GM06990 (cell line): ENCODE measurements around the gene SMCHD1.
"Not testable (repeated sequence)": the region's sequence is repeated elsewhere in the genome, so short reads cannot be mapped to it uniquely, and the experiment has no call there.

Source experiments
- DNase-seq: peaks from one replicate; pipeline ENCODE4 v3.0.0-alpha.2; 2011; ENCODE audit not compliant: insufficient read length; ENCODE audit errors: extremely low read depth
- H3K27me3 ChIP-seq: replicated peaks from 2 replicates; pipeline ENCODE4 v1.6.0; 2011; ENCODE audit warnings: low read length; ENCODE audit not compliant: control insufficient read depth, insufficient read depth
- H3K36me3 ChIP-seq: 2 replicates; pipeline ENCODE4 v1.5.1; 2011; ENCODE audit warnings: low read length; ENCODE audit not compliant: control insufficient read depth, insufficient read depth
- H3K4me3 ChIP-seq: replicated peaks from 2 replicates; pipeline ENCODE4 v1.5.1; 2011; ENCODE audit warnings: low read depth, mild to moderate bottlenecking, control low read depth, low read length
- TF ChIP-seq, protein P1 (sequence below): IDR thresholded peaks from 2 replicates; pipeline ENCODE4 v1.5.1; 2011; ENCODE audit warnings: low read length, control low read depth, mild to moderate bottlenecking, inconsistent platforms; ENCODE audit not compliant: insufficient read depth, poor library complexity, severe bottlenecking

SMCHD1 gene

DNA sequence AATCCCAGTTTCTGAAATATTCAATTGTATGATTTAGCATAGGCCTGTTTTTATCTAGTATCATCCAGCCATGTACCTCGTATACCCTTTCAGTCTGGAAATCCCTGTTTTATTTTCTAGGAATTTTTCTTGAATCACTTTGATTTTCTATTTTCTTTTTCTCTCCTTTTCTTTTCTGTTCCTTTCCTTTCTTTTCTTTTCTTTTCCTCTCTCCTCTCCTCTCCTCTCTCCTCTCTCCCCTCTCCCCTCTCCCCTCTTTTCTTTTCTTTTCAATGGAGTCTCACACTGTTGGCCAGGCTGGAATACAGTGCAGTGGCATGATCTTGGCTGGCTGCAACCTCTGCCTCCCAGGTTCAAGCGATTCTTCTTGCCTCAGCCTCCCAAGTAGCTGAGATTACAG lies 63.5 kb downstream of the SMCHD1 start:
- Histone ChIP-seq H3K36me3 (peaks cover 20% of the 10 kb centered on the region), H3K27me3 (no peaks in the 10 kb centered on the region), H3K4me3 (no peak overlapping the region)
- TF ChIP-seq, protein P1, sequence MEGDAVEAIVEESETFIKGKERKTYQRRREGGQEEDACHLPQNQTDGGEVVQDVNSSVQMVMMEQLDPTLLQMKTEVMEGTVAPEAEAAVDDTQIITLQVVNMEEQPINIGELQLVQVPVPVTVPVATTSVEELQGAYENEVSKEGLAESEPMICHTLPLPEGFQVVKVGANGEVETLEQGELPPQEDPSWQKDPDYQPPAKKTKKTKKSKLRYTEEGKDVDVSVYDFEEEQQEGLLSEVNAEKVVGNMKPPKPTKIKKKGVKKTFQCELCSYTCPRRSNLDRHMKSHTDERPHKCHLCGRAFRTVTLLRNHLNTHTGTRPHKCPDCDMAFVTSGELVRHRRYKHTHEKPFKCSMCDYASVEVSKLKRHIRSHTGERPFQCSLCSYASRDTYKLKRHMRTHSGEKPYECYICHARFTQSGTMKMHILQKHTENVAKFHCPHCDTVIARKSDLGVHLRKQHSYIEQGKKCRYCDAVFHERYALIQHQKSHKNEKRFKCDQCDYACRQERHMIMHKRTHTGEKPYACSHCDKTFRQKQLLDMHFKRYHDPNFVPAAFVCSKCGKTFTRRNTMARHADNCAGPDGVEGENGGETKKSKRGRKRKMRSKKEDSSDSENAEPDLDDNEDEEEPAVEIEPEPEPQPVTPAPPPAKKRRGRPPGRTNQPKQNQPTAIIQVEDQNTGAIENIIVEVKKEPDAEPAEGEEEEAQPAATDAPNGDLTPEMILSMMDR = no peak
- DNase-seq = no peak

DNA sequence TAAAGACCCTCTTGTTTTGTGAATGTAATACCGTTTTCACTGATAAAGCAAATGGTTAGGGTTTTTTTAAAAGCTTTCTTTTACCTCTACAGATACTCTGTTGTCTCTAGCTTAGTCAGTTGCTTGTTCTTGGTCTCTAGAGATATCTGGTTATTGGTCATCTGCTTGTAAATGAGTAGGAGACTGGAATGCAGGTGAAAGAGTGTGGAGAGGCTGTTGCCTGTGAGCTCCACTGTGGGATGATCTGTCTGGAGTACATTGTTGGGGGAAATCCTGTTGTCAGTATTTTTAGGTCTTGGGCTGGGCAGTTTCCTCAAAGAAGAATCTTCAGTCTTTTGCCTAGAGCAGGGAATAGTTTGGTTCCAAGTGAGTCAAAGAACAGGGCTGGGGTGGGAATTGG lies 67.7 kb downstream of the SMCHD1 start:
- Histone ChIP-seq H3K27me3 (no peaks in the 10 kb centered on the region), H3K36me3 (peaks cover 7% of the 10 kb centered on the region), H3K4me3 (no peak overlapping the region)
- no peak for DNase-seq
- TF ChIP-seq, protein P1 = no peak

DNA sequence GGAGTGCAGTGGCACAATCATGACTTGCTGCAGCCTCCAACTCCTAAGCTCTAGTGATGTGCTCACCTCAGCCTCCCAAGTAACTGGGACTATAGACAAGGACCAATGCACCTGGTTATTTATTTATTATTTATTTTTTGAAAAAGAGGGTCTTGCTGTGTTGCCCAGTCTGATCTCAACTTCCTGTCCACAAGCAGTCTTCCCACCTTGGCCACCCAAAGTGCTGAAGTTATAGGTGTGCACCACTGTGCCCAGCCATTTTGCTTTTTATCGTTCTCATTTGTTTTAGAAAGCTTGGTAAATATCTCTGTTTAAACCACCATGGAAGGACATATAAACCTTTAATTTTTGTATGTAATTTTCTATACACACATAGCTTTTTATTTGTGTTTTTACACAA lies 74.2 kb downstream of the SMCHD1 start:
- Histone ChIP-seq H3K27me3 (no peaks in the 10 kb centered on the region), H3K36me3 (peaks cover 2% of the 10 kb centered on the region), H3K4me3 (no peak overlapping the region)
- TF ChIP-seq, protein P1 = no peak
- no peak for DNase-seq

DNA sequence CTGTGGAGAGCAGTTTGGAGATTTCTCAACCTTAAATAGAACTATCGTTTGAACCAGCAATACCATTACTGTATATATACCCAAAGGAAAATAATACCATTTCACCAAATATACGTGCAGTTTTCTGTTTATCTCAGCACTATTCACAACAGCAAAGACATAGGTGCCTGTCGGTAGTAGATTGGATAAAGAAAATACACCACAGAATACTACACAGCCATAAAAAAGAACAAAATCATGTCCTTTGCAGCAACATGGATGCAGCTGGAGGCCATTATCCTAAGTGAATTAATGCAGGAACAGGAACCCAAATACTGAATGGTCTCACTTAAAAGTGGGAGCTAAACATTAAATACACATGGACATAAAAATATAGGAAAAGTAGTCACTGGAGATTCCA lies 81.3 kb downstream of the SMCHD1 start:
- Histone ChIP-seq H3K4me3 (no peak overlapping the region), H3K36me3 (peaks cover 3% of the 10 kb centered on the region), H3K27me3 (no peaks in the 10 kb centered on the region)
- TF ChIP-seq, protein P1 = no peak
- no peak for DNase-seq

DNA sequence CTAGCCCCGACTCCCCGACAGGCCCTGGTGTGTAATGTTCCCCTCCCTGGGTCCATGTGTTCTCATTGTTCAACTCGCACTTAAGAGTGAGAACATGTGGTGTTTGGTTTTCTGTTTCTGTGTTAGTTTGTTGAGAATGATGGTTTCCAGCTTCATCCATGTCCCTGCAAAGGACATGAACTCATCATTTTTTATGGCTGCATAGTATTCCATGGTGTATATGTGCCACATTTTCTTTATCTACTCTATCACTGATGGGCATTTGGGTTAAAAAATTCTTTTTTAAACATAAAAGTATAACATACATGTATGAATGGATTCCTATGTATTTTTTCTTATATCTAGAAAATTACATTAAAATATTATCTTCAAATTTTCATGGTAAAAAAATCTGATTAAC lies 84.6 kb downstream of the SMCHD1 start:
- not testable (repeated sequence) for H3K27me3 ChIP-seq, H3K36me3 ChIP-seq, H3K4me3 ChIP-seq, DNase-seq

DNA sequence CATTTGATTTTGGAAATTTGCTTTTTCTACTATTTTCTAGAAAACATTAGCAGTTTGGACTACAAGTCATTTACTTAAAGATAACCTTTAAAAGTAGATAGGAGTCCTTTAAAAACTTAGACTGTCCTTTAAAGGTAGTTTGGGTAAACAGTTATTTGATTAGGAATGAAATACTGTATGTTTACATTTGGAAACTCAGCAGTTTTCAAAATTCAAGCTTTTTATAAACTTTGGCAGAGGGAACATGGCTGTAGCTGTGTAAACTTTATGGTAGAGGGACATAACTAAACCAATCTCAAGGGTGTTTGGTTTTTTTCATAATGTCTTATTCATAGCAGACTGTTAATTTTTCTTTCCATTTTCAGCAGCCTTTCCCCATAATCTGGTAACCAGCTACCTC lies 90.7 kb downstream of the SMCHD1 start:
- no peak overlapping the region for H3K4me3 ChIP-seq
- no peaks in the 10 kb centered on the region for H3K27me3 ChIP-seq
- DNase-seq = no peak
- TF ChIP-seq, protein P1 = no peak
- peaks cover 6% of the 10 kb centered on the region for H3K36me3 ChIP-seq
